ENCODE data around the gene ZNF497.

ZNF497 gene

DNA sequence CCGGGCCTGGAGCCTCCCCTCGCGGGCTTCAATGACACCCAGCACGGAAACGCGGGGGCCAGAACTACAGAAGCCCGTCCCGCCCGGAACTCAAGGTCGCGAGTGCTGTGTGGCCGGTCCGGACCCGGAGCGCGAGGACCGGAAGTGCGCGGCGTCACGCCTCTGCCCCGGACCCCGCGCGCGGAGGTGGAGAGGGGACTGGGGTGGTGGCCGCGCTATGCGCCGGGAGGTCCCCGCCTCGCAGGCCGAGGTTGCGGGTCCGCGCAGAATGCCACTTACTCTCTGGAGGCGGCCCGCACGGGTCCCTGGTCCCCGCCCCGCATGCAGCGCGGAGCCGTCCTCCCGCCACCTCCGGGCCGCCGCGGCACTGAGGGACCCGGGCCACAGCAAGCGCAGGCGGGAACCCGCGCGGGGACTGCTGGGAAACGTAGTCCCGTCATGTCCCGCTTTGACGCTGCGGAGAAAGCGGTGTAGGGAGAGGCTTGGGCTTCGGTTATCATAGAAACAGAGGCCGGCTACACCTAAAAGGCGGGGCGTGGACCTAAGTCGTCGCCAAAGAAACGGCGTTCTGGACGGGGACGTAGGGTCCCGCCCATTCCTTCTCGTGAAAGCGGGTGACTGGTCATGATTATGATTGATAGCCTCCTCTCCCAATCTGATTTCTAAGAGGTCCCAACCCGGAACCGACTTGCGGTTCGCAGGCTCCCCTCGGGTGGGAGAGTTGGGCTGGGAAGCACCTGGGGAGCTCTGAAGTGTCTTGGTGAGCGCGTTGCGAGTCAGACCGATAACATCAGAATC is 18.3 kb upstream of the ZNF497 start, which contains the start of gene ZNF837 (continued):
- TF ChIP-seq ZIC2 (tag by site-specific recombination; IDR thresholded peaks at IDR 0.05) (peak; percentile 44), SCRT1 (tag by site-specific recombination; IDR thresholded peaks at IDR 0.05; ENCODE audit: borderline replicate concordance) (no peak), ZNF449 (tag by site-specific recombination; IDR thresholded peaks at IDR 0.05) (peak; percentile 66; the same call in 1 of the 2 replicates), ZNF660 (tag by site-specific recombination; IDR thresholded peaks at IDR 0.05) (peak; percentile 98), RBAK (tag by site-specific recombination; IDR thresholded peaks at IDR 0.05) (no peak), SP3 (tag by site-specific recombination; IDR thresholded peaks at IDR 0.05) (peak; percentile 92), PRDM1 (tag by site-specific recombination; IDR thresholded peaks at IDR 0.05) (no peak), ZNF544 (tag by site-specific recombination; IDR thresholded peaks at IDR 0.05) (no peak), KLF9 (tag by site-specific recombination; IDR thresholded peaks at IDR 0.05; ENCODE audit: low read depth) (peak; percentile 89), ZNF548 (tag by site-specific recombination; IDR thresholded peaks at IDR 0.05) (no peak), ZNF785 (tag by site-specific recombination; IDR thresholded peaks at IDR 0.05) (peak; percentile 90), ZNF391 (tag by site-specific recombination; IDR thresholded peaks at IDR 0.05; ENCODE audit: borderline replicate concordance, low read depth) (peak; percentile 94), ZNF837 (tag by site-specific recombination; IDR thresholded peaks at IDR 0.05) (0 out of 2 replicates have a peak, but pooled peaks have one; percentile 67), OVOL3 (tag by site-specific recombination; IDR thresholded peaks at IDR 0.05) (peak; percentile 79), FEZF1 (tag by site-specific recombination; IDR thresholded peaks at IDR 0.05) (no peak), ZFP37 (tag by site-specific recombination; IDR thresholded peaks at IDR 0.05) (peak; percentile 95), ZNF112 (tag by site-specific recombination; IDR thresholded peaks at IDR 0.05) (no peak), ZNF514 (tag by site-specific recombination; IDR thresholded peaks at IDR 0.05) (no peak), GLIS1 (tag by site-specific recombination; IDR thresholded peaks at IDR 0.05) (peak; percentile 44; the same call in 1 of the 2 replicates), ZNF580 (tag by site-specific recombination; IDR thresholded peaks at IDR 0.05) (peak; percentile 96), ZXDB (tag by site-specific recombination; IDR thresholded peaks at IDR 0.05) (peak; percentile 97), HOXC10 (CRISPR knock-in tag; IDR thresholded peaks at IDR 0.05) (peak; percentile 97), YY2 (tag by site-specific recombination; IDR thresholded peaks at IDR 0.05) (peak; percentile 88), ZNF366 (tag by site-specific recombination; conservative IDR thresholded peaks at IDR 0.05) (no peak), ZNF707 (tag by site-specific recombination; IDR thresholded peaks at IDR 0.05) (no peak), ZNF24 (tag by site-specific recombination; IDR thresholded peaks at IDR 0.05) (peak; percentile 93), INSM2 (tag by site-specific recombination; IDR thresholded peaks at IDR 0.05) (peak; percentile 79), ZNF114 (tag by site-specific recombination; IDR thresholded peaks at IDR 0.05) (no peak)
- TF ChIP-seq, protein P1, sequence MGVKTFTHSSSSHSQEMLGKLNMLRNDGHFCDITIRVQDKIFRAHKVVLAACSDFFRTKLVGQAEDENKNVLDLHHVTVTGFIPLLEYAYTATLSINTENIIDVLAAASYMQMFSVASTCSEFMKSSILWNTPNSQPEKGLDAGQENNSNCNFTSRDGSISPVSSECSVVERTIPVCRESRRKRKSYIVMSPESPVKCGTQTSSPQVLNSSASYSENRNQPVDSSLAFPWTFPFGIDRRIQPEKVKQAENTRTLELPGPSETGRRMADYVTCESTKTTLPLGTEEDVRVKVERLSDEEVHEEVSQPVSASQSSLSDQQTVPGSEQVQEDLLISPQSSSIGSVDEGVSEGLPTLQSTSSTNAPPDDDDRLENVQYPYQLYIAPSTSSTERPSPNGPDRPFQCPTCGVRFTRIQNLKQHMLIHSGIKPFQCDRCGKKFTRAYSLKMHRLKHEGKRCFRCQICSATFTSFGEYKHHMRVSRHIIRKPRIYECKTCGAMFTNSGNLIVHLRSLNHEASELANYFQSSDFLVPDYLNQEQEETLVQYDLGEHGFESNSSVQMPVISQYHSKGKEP (tag by site-specific recombination; IDR thresholded peaks at IDR 0.05) = peak; percentile 71
- TF ChIP-seq, protein P2, sequence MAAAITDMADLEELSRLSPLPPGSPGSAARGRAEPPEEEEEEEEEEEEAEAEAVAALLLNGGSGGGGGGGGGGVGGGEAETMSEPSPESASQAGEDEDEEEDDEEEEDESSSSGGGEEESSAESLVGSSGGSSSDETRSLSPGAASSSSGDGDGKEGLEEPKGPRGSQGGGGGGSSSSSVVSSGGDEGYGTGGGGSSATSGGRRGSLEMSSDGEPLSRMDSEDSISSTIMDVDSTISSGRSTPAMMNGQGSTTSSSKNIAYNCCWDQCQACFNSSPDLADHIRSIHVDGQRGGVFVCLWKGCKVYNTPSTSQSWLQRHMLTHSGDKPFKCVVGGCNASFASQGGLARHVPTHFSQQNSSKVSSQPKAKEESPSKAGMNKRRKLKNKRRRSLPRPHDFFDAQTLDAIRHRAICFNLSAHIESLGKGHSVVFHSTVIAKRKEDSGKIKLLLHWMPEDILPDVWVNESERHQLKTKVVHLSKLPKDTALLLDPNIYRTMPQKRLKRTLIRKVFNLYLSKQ (tag by site-specific recombination; IDR thresholded peaks at IDR 0.05; ENCODE audit: borderline replicate concordance) = no peak
- TF ChIP-seq, protein P3, sequence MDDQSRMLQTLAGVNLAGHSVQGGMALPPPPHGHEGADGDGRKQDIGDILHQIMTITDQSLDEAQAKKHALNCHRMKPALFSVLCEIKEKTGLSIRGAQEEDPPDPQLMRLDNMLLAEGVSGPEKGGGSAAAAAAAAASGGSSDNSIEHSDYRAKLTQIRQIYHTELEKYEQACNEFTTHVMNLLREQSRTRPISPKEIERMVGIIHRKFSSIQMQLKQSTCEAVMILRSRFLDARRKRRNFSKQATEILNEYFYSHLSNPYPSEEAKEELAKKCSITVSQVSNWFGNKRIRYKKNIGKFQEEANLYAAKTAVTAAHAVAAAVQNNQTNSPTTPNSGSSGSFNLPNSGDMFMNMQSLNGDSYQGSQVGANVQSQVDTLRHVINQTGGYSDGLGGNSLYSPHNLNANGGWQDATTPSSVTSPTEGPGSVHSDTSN (CRISPR knock-in tag; IDR thresholded peaks at IDR 0.05) = peak; percentile 97
